Endodermal cell (in vitro differentiated cells): Measurements from ENCODE around the gene FERMT2. TPM values are rescaled to one million over a fixed set of nuclear protein-coding genes. Genes with fewer than 3 reads are reported as not detected.
A peak's percentile ranks its signal among the peaks of the same experiment; 100 is the strongest.

Experiments used
- DNase-seq: peaks from one replicate; pipeline ENCODE4 v3.0.0-alpha.2; 2017
- H3K27ac ChIP-seq: 2 replicates; pipeline ENCODE4 v1.5.1; 2013; ENCODE audit warnings: mild to moderate bottlenecking, low read depth, low read length, moderate library complexity
- H3K27me3 ChIP-seq: 2 replicates; pipeline ENCODE4 v1.6.1; 2013; ENCODE audit warnings: mild to moderate bottlenecking, low read length, moderate library complexity; ENCODE audit not compliant: insufficient read depth, control insufficient read depth, poor library complexity, severe bottlenecking
- H3K36me3 ChIP-seq: 2 replicates; pipeline ENCODE4 v1.7.0; 2013; ENCODE audit warnings: mild to moderate bottlenecking, low read length, moderate library complexity; ENCODE audit not compliant: control insufficient read depth, insufficient read depth
- H3K4me1 ChIP-seq: one replicate; pipeline ENCODE4 v1.7.0; 2013; ENCODE audit warnings: low read length; ENCODE audit not compliant: control insufficient read depth, insufficient read depth
- H3K4me3 ChIP-seq: 2 replicates; pipeline ENCODE4 v1.5.1; 2013; ENCODE audit warnings: mild to moderate bottlenecking, low read length, moderate library complexity
- H3K9ac ChIP-seq: 2 replicates; pipeline ENCODE4 v1.6.1; 2013; ENCODE audit warnings: mild to moderate bottlenecking, low read length, moderate library complexity; ENCODE audit not compliant: poor library complexity, severe bottlenecking; ENCODE audit errors: extremely low read depth
- H3K9me3 ChIP-seq: 2 replicates; pipeline ENCODE4 v1.6.1; 2013; ENCODE audit warnings: mild to moderate bottlenecking, low read length, moderate library complexity; ENCODE audit not compliant: control insufficient read depth
- H3K27ac Mint-ChIP-seq: 2 replicates; pipeline ENCODE4 v1.8.0; 2020; ENCODE audit warnings: mixed read lengths
- H3K27me3 Mint-ChIP-seq: 2 replicates; pipeline ENCODE4 v1.8.0; 2021; ENCODE audit warnings: mild to moderate bottlenecking, mixed read lengths; ENCODE audit not compliant: insufficient read depth
- H3K36me3 Mint-ChIP-seq: 2 replicates; pipeline ENCODE4 v1.8.0; 2020; ENCODE audit warnings: low read depth, mixed read lengths
- H3K4me1 Mint-ChIP-seq: 2 replicates; pipeline ENCODE4 v1.8.0; 2020; ENCODE audit warnings: mixed read lengths
- H3K4me3 Mint-ChIP-seq: 2 replicates; pipeline ENCODE4 v1.8.0; 2020; ENCODE audit warnings: mild to moderate bottlenecking, moderate library complexity, mixed read lengths
- H3K9me3 Mint-ChIP-seq: 2 replicates; pipeline ENCODE4 v1.8.0; 2020; ENCODE audit warnings: mild to moderate bottlenecking, mixed read lengths
- CTCF ChIP-seq: fragments of 200-600 bp; sonication (generic); conservative IDR thresholded peaks from 2 replicates; pipeline ENCODE4 v1.5.0; 2021; ENCODE audit warnings: antibody characterized with exemption, mild to moderate bottlenecking
- WGBS, 2 experiments: methylation state at CpG; one replicate each; pipeline versions ENCODE4 v1.1.5 to v1.1.7; 2013; ENCODE audit warnings: missing lambda C conversion rate in 2 of 2, mixed read lengths in 1 of 2; ENCODE audit not compliant: insufficient coverage in 1 of 2, insufficient read length in 1 of 2; 5-methylcytosine and 5-hydroxymethylcytosine counted together
- total RNA-seq, 2 donors: library from RNA; stranded (reverse); fragmentation: NEBNext Ultra II Directional in 1 of 2; extraction: Animal tissue kit (Norgen Biotek cat#: 25700) in 1 of 2; gene quantifications; 2 replicates in 1 of 2; 3 replicates in 1 of 2; pipeline ENCODE4 v1.2.1, GENCODE V29; 2021

FERMT2 gene
- total RNA-seq, 2 donors from 2014 or later, result 350 to 377 TPM

- H3K27me3 Mint-ChIP-seq, result no peaks in the 10 kb centered on the region
- no peak for DNase-seq
- H3K36me3 Mint-ChIP-seq, result peaks cover 52% of the 10 kb centered on the region
- peak overlapping the region; percentile 90 for H3K4me3 ChIP-seq
- H3K4me3 Mint-ChIP-seq, result peak overlapping the region; percentile 100
- peaks cover 47% of the 10 kb centered on the region for H3K36me3 ChIP-seq
- no peak for TF ChIP-seq CTCF
- H3K9me3 ChIP-seq, result no peaks in the 10 kb centered on the region
- no peaks in the 10 kb centered on the region for H3K4me1 ChIP-seq
- H3K27ac Mint-ChIP-seq, result peak overlapping the region; percentile 98
- peaks cover 20% of the 10 kb centered on the region for H3K4me1 Mint-ChIP-seq
- peak overlapping the region; percentile 69 for H3K9ac ChIP-seq
- no peak overlapping the region for H3K27ac ChIP-seq
- no peaks in the 10 kb centered on the region for H3K9me3 Mint-ChIP-seq
- no peaks in the 10 kb centered on the region for H3K27me3 ChIP-seq
These were observed 2.0 kb downstream of the FERMT2 start for GRCh38 chr14:52948836-52949235.

- Histone ChIP-seq H3K4me3 (peak overlapping the region; percentile 90), H3K27me3 (no peaks in the 10 kb centered on the region), H3K36me3 (peaks cover 55% of the 10 kb centered on the region), H3K27ac (no peak overlapping the region), H3K9ac (peak overlapping the region; percentile 69), H3K4me1 (no peaks in the 10 kb centered on the region), H3K9me3 (no peaks in the 10 kb centered on the region)
- Mint-ChIP-seq H3K4me1 (peaks cover 20% of the 10 kb centered on the region), H3K9me3 (no peaks in the 10 kb centered on the region), H3K27me3 (no peaks in the 10 kb centered on the region), H3K27ac (no peak overlapping the region), H3K4me3 (peak overlapping the region; percentile 100), H3K36me3 (peaks cover 60% of the 10 kb centered on the region)
- TF ChIP-seq CTCF, result no peak
- 72 to 89% methylated on average over 1 to 3 of the region's 3 CpGs for WGBS, 2 experiments
- DNase-seq, result no peak
These were observed 2.8 kb downstream of the FERMT2 start for GRCh38 chr14:52948039-52948438.

GRCh38 chr14:52944254-52944653 lies 6.6 kb downstream of the FERMT2 start:
- peaks cover 23% of the 10 kb centered on the region for H3K4me1 Mint-ChIP-seq
- peaks cover 65% of the 10 kb centered on the region for H3K36me3 Mint-ChIP-seq
- Histone ChIP-seq H3K36me3 (peaks cover 85% of the 10 kb centered on the region), H3K4me1 (no peaks in the 10 kb centered on the region), H3K27ac (no peak overlapping the region), H3K9me3 (no peaks in the 10 kb centered on the region), H3K9ac (no peak overlapping the region), H3K4me3 (peak overlapping the region; percentile 36), H3K27me3 (no peaks in the 10 kb centered on the region)
- no peaks in the 10 kb centered on the region for H3K9me3 Mint-ChIP-seq
- no peak for TF ChIP-seq CTCF
- no peak for DNase-seq
- WGBS, 2 experiments, result 98 to 100% methylated on average over 1 to 2 of the region's 2 CpGs
- H3K27me3 Mint-ChIP-seq, result no peaks in the 10 kb centered on the region
- no peak overlapping the region for H3K4me3 Mint-ChIP-seq
- no peak overlapping the region for H3K27ac Mint-ChIP-seq
